Dedifferentiated amniotic fluid mesenchymal stem cell (primary cell): ENCODE measurements around the gene NFX1.

Experiments
- DNase-seq: peaks from one replicate; pipeline ENCODE4 v3.0.0-alpha.2; 2016; ENCODE audit errors: extremely low spot score

Gene NFX1

GRCh38 chr9:33290247-33291030 is at the start of gene NFX1:
TSS of gene NFX1 (plus strand) at chr9:33290516. CDS start at chr9:33290573, 57 bp downstream.
- DNase-seq, result peak; percentile 98

GRCh38 chr9:33241298-33241697 is 49.0 kb upstream of the NFX1 start:
- DNase-seq, result no peak

GRCh38 chr9:33242609-33243134 is 47.6 kb upstream of the NFX1 start:
- no peak for DNase-seq

GRCh38 chr9:33244137-33244784 is 46.1 kb upstream of the NFX1 start:
- no peak for DNase-seq

- DNase-seq, result no peak
Measured at GRCh38 chr9:33245341-33245740, 45.0 kb upstream of the NFX1 start.

- DNase-seq, result no peak
Measured at GRCh38 chr9:33246269-33246860, 44.0 kb upstream of the NFX1 start.

GRCh38 chr9:33248606-33249005 is 41.7 kb upstream of the NFX1 start:
- DNase-seq, result no peak

GRCh38 chr9:33249087-33249658 is 41.1 kb upstream of the NFX1 start:
- no peak for DNase-seq

- DNase-seq, result no peak
Measured at GRCh38 chr9:33249983-33250382, 40.3 kb upstream of the NFX1 start.

GRCh38 chr9:33250458-33250995 is 39.8 kb upstream of the NFX1 start:
- DNase-seq, result peak; percentile 32

GRCh38 chr9:33254211-33254610 is 36.1 kb upstream of the NFX1 start:
- no peak for DNase-seq

- no peak for DNase-seq
Measured at GRCh38 chr9:33255014-33255413, 35.3 kb upstream of the NFX1 start.

GRCh38 chr9:33255471-33255870 is 34.8 kb upstream of the NFX1 start:
- no peak for DNase-seq

- no peak for DNase-seq
Measured at GRCh38 chr9:33256236-33256635, 34.1 kb upstream of the NFX1 start.

- no peak for DNase-seq
Measured at GRCh38 chr9:33257276-33257675, 33.0 kb upstream of the NFX1 start.

- no peak for DNase-seq
Measured at GRCh38 chr9:33260372-33260771, 29.9 kb upstream of the NFX1 start.

GRCh38 chr9:33263131-33264002 is 26.9 kb upstream of the NFX1 start:
- DNase-seq, result peak; percentile 16

GRCh38 chr9:33264003-33264472 is 26.3 kb upstream of the NFX1 start:
- DNase-seq, result no peak

- peak; percentile 100 for DNase-seq
Measured at GRCh38 chr9:33264473-33265177, 25.7 kb upstream of the NFX1 start, which contains the start of the genes BAG1 and CHMP5. TSS of gene BAG1 (minus strand) at chr9:33264708. TSS of gene CHMP5 (plus strand) at chr9:33265049. CDS start at chr9:33265079, 30 bp downstream.

GRCh38 chr9:33265211-33265865 is 25.0 kb upstream of the NFX1 start:
- DNase-seq, result no peak
